Measurements from ENCODE around the gene HYDIN.

Gene HYDIN

GRCh38 chr16:70784692-70785555 is 445.6 kb downstream of the HYDIN start:
- Histone ChIP-seq H2BK5ac (ENCODE audit: low read length) (no peak overlapping the region), H3K79me2 (ENCODE audit: control insufficient read depth, insufficient read depth, low read length) (no peaks in the 10 kb centered on the region), H3K79me1 (ENCODE audit: low read length) (peaks cover 9% of the 10 kb centered on the region), H3K36me3 (ENCODE audit: control insufficient read depth, insufficient read depth, low read length) (peaks cover 9% of the 10 kb centered on the region), H3K27ac (ENCODE audit: low read depth, low read length) (no peak overlapping the region), H3K18ac (ENCODE audit: low read length) (no peak overlapping the region), H3K27me3 (ENCODE audit: insufficient read depth, low read length, poor library complexity) (no peaks in the 10 kb centered on the region), H2AK5ac (ENCODE audit: low read length) (no peak overlapping the region), H2BK120ac (ENCODE audit: low read depth, low read length) (no peak overlapping the region), H3K4me2 (ENCODE audit: low read length) (no peak overlapping the region), H3K4me1 (ENCODE audit: control insufficient read depth, low read depth, low read length) (no peaks in the 10 kb centered on the region), H4K5ac (ENCODE audit: low read length) (no peak overlapping the region), H3K56ac (ENCODE audit: low read length) (no peak overlapping the region), H3K23ac (ENCODE audit: low read length) (no peak overlapping the region), H3K4me3 (ENCODE audit: low read length) (no peak overlapping the region), H4K8ac (ENCODE audit: low read depth, low read length) (no peak overlapping the region), H3K4ac (ENCODE audit: low read depth, low read length) (no peak overlapping the region), H2BK15ac (replicated peaks; ENCODE audit: low read depth) (no peak overlapping the region), H3K9ac (ENCODE audit: low read length) (no peak overlapping the region)
- DNase-seq: no peak
- WGBS (ENCODE audit: extremely low coverage, insufficient coverage, low lambda C conversion rate): no CpG with 5 or more reads among the region's 21 CpGs

DNA sequence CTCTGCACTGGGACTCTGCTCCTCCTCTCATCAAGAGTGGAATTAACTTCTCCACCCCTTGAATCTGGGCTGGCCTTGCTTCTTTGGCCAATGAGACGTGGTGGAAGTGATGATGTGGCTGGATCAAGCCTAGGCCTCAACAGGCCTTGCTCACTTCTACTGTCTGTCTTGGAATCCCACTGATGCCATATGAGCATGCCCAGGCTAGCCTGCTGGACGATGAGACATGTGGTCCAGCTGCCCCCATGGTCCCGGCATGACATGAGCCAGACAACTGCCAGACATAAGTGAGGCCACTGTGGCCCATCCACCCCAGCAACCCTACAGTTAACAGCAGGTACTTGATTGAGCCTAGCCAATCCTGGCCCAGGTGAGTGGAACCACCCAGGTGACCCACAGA is 448.3 kb downstream of the HYDIN start:
- DNase-seq: no peak
- Histone ChIP-seq H2BK120ac (ENCODE audit: low read depth, low read length) (no peak overlapping the region), H3K4me3 (ENCODE audit: low read length) (no peak overlapping the region), H3K27me3 (ENCODE audit: insufficient read depth, low read length, poor library complexity) (no peaks in the 10 kb centered on the region), H2BK5ac (ENCODE audit: low read length) (no peak overlapping the region), H3K18ac (ENCODE audit: low read length) (no peak overlapping the region), H3K79me2 (ENCODE audit: control insufficient read depth, insufficient read depth, low read length) (no peaks in the 10 kb centered on the region), H3K79me1 (ENCODE audit: low read length) (peaks cover under 1% of the 10 kb centered on the region), H4K5ac (ENCODE audit: low read length) (no peak overlapping the region), H3K23ac (ENCODE audit: low read length) (no peak overlapping the region), H2BK15ac (replicated peaks; ENCODE audit: low read depth) (no peak overlapping the region), H3K36me3 (ENCODE audit: control insufficient read depth, insufficient read depth, low read length) (peaks cover 7% of the 10 kb centered on the region), H4K8ac (ENCODE audit: low read depth, low read length) (no peak overlapping the region), H3K4me1 (ENCODE audit: control insufficient read depth, low read depth, low read length) (no peaks in the 10 kb centered on the region), H3K27ac (ENCODE audit: low read depth, low read length) (no peak overlapping the region), H3K4ac (ENCODE audit: low read depth, low read length) (no peak overlapping the region), H2AK5ac (ENCODE audit: low read length) (no peak overlapping the region), H3K9ac (ENCODE audit: low read length) (no peak overlapping the region), H3K56ac (ENCODE audit: low read length) (no peak overlapping the region), H3K4me2 (ENCODE audit: low read length) (no peak overlapping the region)
- WGBS (ENCODE audit: extremely low coverage, insufficient coverage, low lambda C conversion rate): no CpG with 5 or more reads among the region's 3 CpGs

DNA sequence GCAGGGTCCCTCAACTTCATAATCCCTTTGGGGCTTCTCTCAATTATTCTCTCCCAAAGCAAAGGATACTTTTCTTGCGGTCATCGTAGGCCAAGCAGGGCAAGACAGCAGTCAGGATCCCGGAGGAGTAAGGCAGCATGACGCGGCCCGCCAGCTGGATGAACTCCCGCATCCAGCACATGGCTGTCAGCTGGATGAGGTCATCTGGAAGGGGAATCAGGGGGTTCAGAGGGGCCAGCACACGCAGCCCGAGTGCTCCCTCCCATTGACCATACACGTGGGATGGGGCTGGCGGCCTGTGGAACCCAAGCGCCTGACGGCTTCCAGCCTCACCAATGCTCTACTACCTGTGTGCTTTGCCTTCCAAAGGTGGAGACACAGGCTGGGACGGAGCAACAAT is 448.7 kb downstream of the HYDIN start:
- no peak overlapping the region for H3K18ac ChIP-seq (ENCODE audit: low read length)
- no peak overlapping the region for H4K8ac ChIP-seq (ENCODE audit: low read depth, low read length)
- no peak overlapping the region for H3K23ac ChIP-seq (ENCODE audit: low read length)
- no CpG with 5 or more reads among the region's 14 CpGs for WGBS (ENCODE audit: extremely low coverage, insufficient coverage, low lambda C conversion rate)
- H2BK5ac ChIP-seq (ENCODE audit: low read length): no peak overlapping the region
- H3K79me2 ChIP-seq (ENCODE audit: control insufficient read depth, insufficient read depth, low read length): no peaks in the 10 kb centered on the region
- H3K4me3 ChIP-seq (ENCODE audit: low read length): no peak overlapping the region
- no peak overlapping the region for H3K56ac ChIP-seq (ENCODE audit: low read length)
- no peak overlapping the region for H2BK120ac ChIP-seq (ENCODE audit: low read depth, low read length)
- H3K4ac ChIP-seq (ENCODE audit: low read depth, low read length): no peak overlapping the region
- peaks cover 7% of the 10 kb centered on the region for H3K36me3 ChIP-seq (ENCODE audit: control insufficient read depth, insufficient read depth, low read length)
- no peak overlapping the region for H2AK5ac ChIP-seq (ENCODE audit: low read length)
- DNase-seq: no peak
- no peak overlapping the region for H4K5ac ChIP-seq (ENCODE audit: low read length)
- no peak overlapping the region for H3K9ac ChIP-seq (ENCODE audit: low read length)
- no peaks in the 10 kb centered on the region for H3K79me1 ChIP-seq (ENCODE audit: low read length)
- no peaks in the 10 kb centered on the region for H3K27me3 ChIP-seq (ENCODE audit: insufficient read depth, low read length, poor library complexity)
- H3K4me1 ChIP-seq (ENCODE audit: control insufficient read depth, low read depth, low read length): no peaks in the 10 kb centered on the region
- H2BK15ac ChIP-seq (replicated peaks; ENCODE audit: low read depth): no peak overlapping the region
- no peak overlapping the region for H3K4me2 ChIP-seq (ENCODE audit: low read length)
- no peak overlapping the region for H3K27ac ChIP-seq (ENCODE audit: low read depth, low read length)

GRCh38 chr16:70780546-70780945 is 450.0 kb downstream of the HYDIN start:
- no peak overlapping the region for H3K27ac ChIP-seq (ENCODE audit: low read depth, low read length)
- no peak overlapping the region for H4K8ac ChIP-seq (ENCODE audit: low read depth, low read length)
- H3K9ac ChIP-seq (ENCODE audit: low read length): no peak overlapping the region
- no peak overlapping the region for H3K18ac ChIP-seq (ENCODE audit: low read length)
- no peaks in the 10 kb centered on the region for H3K4me1 ChIP-seq (ENCODE audit: control insufficient read depth, low read depth, low read length)
- H2AK5ac ChIP-seq (ENCODE audit: low read length): no peak overlapping the region
- H3K27me3 ChIP-seq (ENCODE audit: insufficient read depth, low read length, poor library complexity): no peaks in the 10 kb centered on the region
- no peak overlapping the region for H3K4me2 ChIP-seq (ENCODE audit: low read length)
- no peak for DNase-seq
- H3K23ac ChIP-seq (ENCODE audit: low read length): no peak overlapping the region
- peaks cover 7% of the 10 kb centered on the region for H3K36me3 ChIP-seq (ENCODE audit: control insufficient read depth, insufficient read depth, low read length)
- H4K5ac ChIP-seq (ENCODE audit: low read length): no peak overlapping the region
- no peak overlapping the region for H3K4me3 ChIP-seq (ENCODE audit: low read length)
- H3K56ac ChIP-seq (ENCODE audit: low read length): no peak overlapping the region
- WGBS (ENCODE audit: extremely low coverage, insufficient coverage, low lambda C conversion rate): no CpG with 5 or more reads among the region's 10 CpGs
- no peak overlapping the region for H2BK120ac ChIP-seq (ENCODE audit: low read depth, low read length)
- no peak overlapping the region for H2BK15ac ChIP-seq (replicated peaks; ENCODE audit: low read depth)
- H2BK5ac ChIP-seq (ENCODE audit: low read length): no peak overlapping the region
- H3K79me1 ChIP-seq (ENCODE audit: low read length): no peaks in the 10 kb centered on the region
- H3K79me2 ChIP-seq (ENCODE audit: control insufficient read depth, insufficient read depth, low read length): no peaks in the 10 kb centered on the region
- no peak overlapping the region for H3K4ac ChIP-seq (ENCODE audit: low read depth, low read length)

GRCh38 chr16:70779361-70779760 is 451.2 kb downstream of the HYDIN start:
- WGBS (ENCODE audit: extremely low coverage, insufficient coverage, low lambda C conversion rate): no CpG with 5 or more reads among the region's 1 CpG
- Histone ChIP-seq H3K4me2 (ENCODE audit: low read length) (no peak overlapping the region), H3K4ac (ENCODE audit: low read depth, low read length) (no peak overlapping the region), H3K4me1 (ENCODE audit: control insufficient read depth, low read depth, low read length) (no peaks in the 10 kb centered on the region), H3K18ac (ENCODE audit: low read length) (no peak overlapping the region), H3K79me1 (ENCODE audit: low read length) (no peaks in the 10 kb centered on the region), H3K4me3 (ENCODE audit: low read length) (no peak overlapping the region), H3K79me2 (ENCODE audit: control insufficient read depth, insufficient read depth, low read length) (no peaks in the 10 kb centered on the region), H3K36me3 (ENCODE audit: control insufficient read depth, insufficient read depth, low read length) (peaks cover 7% of the 10 kb centered on the region), H2BK15ac (replicated peaks; ENCODE audit: low read depth) (no peak overlapping the region), H3K9ac (ENCODE audit: low read length) (no peak overlapping the region), H3K23ac (ENCODE audit: low read length) (no peak overlapping the region), H3K56ac (ENCODE audit: low read length) (no peak overlapping the region), H2AK5ac (ENCODE audit: low read length) (no peak overlapping the region), H2BK120ac (ENCODE audit: low read depth, low read length) (no peak overlapping the region), H3K27me3 (ENCODE audit: insufficient read depth, low read length, poor library complexity) (no peaks in the 10 kb centered on the region), H2BK5ac (ENCODE audit: low read length) (no peak overlapping the region), H4K8ac (ENCODE audit: low read depth, low read length) (no peak overlapping the region), H3K27ac (ENCODE audit: low read depth, low read length) (no peak overlapping the region), H4K5ac (ENCODE audit: low read length) (no peak overlapping the region)
- no peak for DNase-seq

GRCh38 chr16:70778901-70779309 is 451.6 kb downstream of the HYDIN start:
- Histone ChIP-seq H4K5ac (ENCODE audit: low read length) (no peak overlapping the region), H3K79me1 (ENCODE audit: low read length) (no peaks in the 10 kb centered on the region), H3K4me1 (ENCODE audit: control insufficient read depth, low read depth, low read length) (no peaks in the 10 kb centered on the region), H3K4me2 (ENCODE audit: low read length) (no peak overlapping the region), H3K4me3 (ENCODE audit: low read length) (no peak overlapping the region), H3K56ac (ENCODE audit: low read length) (no peak overlapping the region), H3K27ac (ENCODE audit: low read depth, low read length) (no peak overlapping the region), H3K4ac (ENCODE audit: low read depth, low read length) (no peak overlapping the region), H3K9ac (ENCODE audit: low read length) (no peak overlapping the region), H2BK5ac (ENCODE audit: low read length) (no peak overlapping the region), H4K8ac (ENCODE audit: low read depth, low read length) (no peak overlapping the region), H2BK120ac (ENCODE audit: low read depth, low read length) (no peak overlapping the region), H2AK5ac (ENCODE audit: low read length) (no peak overlapping the region), H3K23ac (ENCODE audit: low read length) (no peak overlapping the region), H3K18ac (ENCODE audit: low read length) (no peak overlapping the region), H2BK15ac (replicated peaks; ENCODE audit: low read depth) (no peak overlapping the region), H3K79me2 (ENCODE audit: control insufficient read depth, insufficient read depth, low read length) (no peaks in the 10 kb centered on the region), H3K36me3 (ENCODE audit: control insufficient read depth, insufficient read depth, low read length) (peaks cover 7% of the 10 kb centered on the region), H3K27me3 (ENCODE audit: insufficient read depth, low read length, poor library complexity) (no peaks in the 10 kb centered on the region)
- DNase-seq: peak; percentile 87
- no CpG with 5 or more reads among the region's 8 CpGs for WGBS (ENCODE audit: extremely low coverage, insufficient coverage, low lambda C conversion rate)

Data from mesendoderm (in vitro differentiated cells).